Measurements from ENCODE around the gene TLE4. TPM values are rescaled to one million over a fixed set of nuclear protein-coding genes. Genes with fewer than 3 reads are reported as not detected.

Gene TLE4
- total and polyA plus RNA-seq, 2 donors (not counting 1 experiment from before 2014, with no cell fraction given), result 34.7 to 57.3 TPM

DNA sequence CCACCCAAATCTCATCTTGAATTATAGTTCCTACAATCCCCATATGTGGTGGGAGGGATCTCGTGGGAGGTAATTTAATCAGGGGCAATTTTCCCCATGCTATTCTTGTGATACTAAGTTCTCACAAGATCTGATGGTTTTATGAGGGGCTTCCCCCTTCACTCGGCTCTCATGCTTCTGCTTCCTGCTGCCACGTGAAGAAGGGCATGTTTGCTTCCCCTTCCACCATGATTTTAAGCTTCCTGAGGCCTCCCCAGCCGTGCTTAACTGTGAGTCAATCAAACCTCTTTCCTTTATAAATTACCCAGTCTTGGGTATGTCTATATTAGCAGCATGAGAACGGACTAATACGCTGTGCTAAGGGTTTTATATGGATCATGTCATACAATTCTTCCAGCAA is 72.3 kb downstream of the TLE4 start:
- ATAC-seq (ENCODE audit: low read depth) (no peak), DNase-seq (no peak)
- WGBS (ENCODE audit: insufficient coverage), result no CpG with 5 or more reads among the region's 6 CpGs
- intact Hi-C loops (cut with micrococcal nuclease), result no loop called here
- H3K27ac Mint-ChIP-seq, result no peak overlapping the region
- Histone ChIP-seq H3K4me1 (ENCODE audit: control insufficient read depth in 2 of 2, insufficient read depth in 2 of 2, low read length in 2 of 2) (no peaks in the 10 kb centered on the region), H3K27ac (ENCODE audit: low read length in 2 of 2) (no peak overlapping the region), H4K20me1 (ENCODE audit: control insufficient read depth, insufficient read depth, low read length, poor library complexity, severe bottlenecking) (peaks cover 7% of the 10 kb centered on the region), H3K4me2 (replicated peaks; ENCODE audit: low read depth, low read length, poor library complexity, severe bottlenecking) (no peak overlapping the region), H3K4me3 (ENCODE audit: control extremely low read depth in 1 of 5, extremely low read depth in 1 of 5, insufficient read depth in 1 of 5, low read depth in 2 of 5, low read length in 4 of 5) (no peak overlapping the region), H3K9me3 (ENCODE audit: control extremely low read depth in 1 of 3, control insufficient read depth in 2 of 3, insufficient read depth in 1 of 3, low read length in 2 of 3) (peaks cover 2 to 14% (median 10%) of the 10 kb centered on the region in 3 donors), H2AFZ (ENCODE audit: insufficient read depth, low read depth, low read length, poor library complexity, severe bottlenecking) (no peak overlapping the region), H3K9ac (ENCODE audit: low read length) (no peak overlapping the region), H3K36me3 (replicated peaks in 1 of 2; ENCODE audit: control extremely low read depth in 1 of 2, control insufficient read depth in 1 of 2, extremely low read depth in 1 of 2, insufficient read depth in 2 of 2, low read length in 1 of 2) (peaks cover 0 to 14% of the 10 kb centered on the region in 2 experiments), H3K27me3 (replicated peaks in 1 of 4; ENCODE audit: control extremely low read depth in 1 of 4, control insufficient read depth in 3 of 4, insufficient read depth in 4 of 4, low read length in 3 of 4) (no peaks in the 10 kb centered on the region), H3K79me2 (ENCODE audit: control insufficient read depth, insufficient read depth, low read length) (peaks cover 9% of the 10 kb centered on the region)
- POLR2A ChIA-PET, result no interaction called here
- CTCF ChIA-PET, result no interaction called here
- no peak for TF ChIP-seq EZH2 (IDR thresholded peaks at IDR 0.05; ENCODE audit: borderline replicate concordance, insufficient read depth, low read depth, low read length, poor library complexity, severe bottlenecking)
- TF ChIP-seq, protein P1, sequence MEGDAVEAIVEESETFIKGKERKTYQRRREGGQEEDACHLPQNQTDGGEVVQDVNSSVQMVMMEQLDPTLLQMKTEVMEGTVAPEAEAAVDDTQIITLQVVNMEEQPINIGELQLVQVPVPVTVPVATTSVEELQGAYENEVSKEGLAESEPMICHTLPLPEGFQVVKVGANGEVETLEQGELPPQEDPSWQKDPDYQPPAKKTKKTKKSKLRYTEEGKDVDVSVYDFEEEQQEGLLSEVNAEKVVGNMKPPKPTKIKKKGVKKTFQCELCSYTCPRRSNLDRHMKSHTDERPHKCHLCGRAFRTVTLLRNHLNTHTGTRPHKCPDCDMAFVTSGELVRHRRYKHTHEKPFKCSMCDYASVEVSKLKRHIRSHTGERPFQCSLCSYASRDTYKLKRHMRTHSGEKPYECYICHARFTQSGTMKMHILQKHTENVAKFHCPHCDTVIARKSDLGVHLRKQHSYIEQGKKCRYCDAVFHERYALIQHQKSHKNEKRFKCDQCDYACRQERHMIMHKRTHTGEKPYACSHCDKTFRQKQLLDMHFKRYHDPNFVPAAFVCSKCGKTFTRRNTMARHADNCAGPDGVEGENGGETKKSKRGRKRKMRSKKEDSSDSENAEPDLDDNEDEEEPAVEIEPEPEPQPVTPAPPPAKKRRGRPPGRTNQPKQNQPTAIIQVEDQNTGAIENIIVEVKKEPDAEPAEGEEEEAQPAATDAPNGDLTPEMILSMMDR (IDR thresholded peaks at IDR 0.05), result no peak
- H3K4me1 Mint-ChIP-seq, result peaks cover 5% of the 10 kb centered on the region
- H3K9me3 Mint-ChIP-seq (ENCODE audit: insufficient read depth), result peaks cover 10% of the 10 kb centered on the region
- no peak overlapping the region for H3K4me3 Mint-ChIP-seq
- H3K27me3 Mint-ChIP-seq, result no peaks in the 10 kb centered on the region

DNA sequence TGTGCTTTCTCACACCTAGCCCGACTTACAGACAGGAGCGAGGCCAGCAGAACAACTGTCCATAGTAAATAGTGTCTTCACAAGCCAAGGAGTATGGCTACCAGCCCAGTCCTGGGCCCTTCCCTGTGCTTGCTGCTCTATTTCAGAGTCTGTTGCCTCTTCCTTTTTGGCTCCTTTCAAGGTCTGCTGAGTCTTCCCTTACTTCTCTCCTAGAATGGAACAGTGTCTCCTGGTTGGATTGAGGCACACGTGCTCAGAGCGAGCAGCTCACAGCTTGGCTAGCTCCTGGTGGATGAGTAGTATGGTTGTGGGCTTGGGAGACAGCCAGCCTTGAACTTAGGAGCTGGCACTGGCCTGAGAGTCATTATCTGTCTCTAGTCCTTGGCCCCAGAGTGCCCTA is 72.8 kb downstream of the TLE4 start:
- ATAC-seq (ENCODE audit: low read depth) (no peak), DNase-seq (no peak)
- H3K9me3 Mint-ChIP-seq (ENCODE audit: insufficient read depth), result peaks cover 10% of the 10 kb centered on the region
- intact Hi-C loops (cut with micrococcal nuclease), result no loop called here
- POLR2A ChIA-PET, result no interaction called here
- H3K4me3 ChIP-seq (ENCODE audit: control extremely low read depth in 1 of 5, extremely low read depth in 1 of 5, insufficient read depth in 1 of 5, low read depth in 2 of 5, low read length in 4 of 5), result no peak overlapping the region
- H3K4me3 Mint-ChIP-seq, result no peak overlapping the region
- H3K36me3 ChIP-seq (replicated peaks in 1 of 2; ENCODE audit: control extremely low read depth in 1 of 2, control insufficient read depth in 1 of 2, extremely low read depth in 1 of 2, insufficient read depth in 2 of 2, low read length in 1 of 2), result peaks cover 0 to 14% of the 10 kb centered on the region in 2 experiments
- no peak overlapping the region for H3K9ac ChIP-seq (ENCODE audit: low read length)
- H3K4me2 ChIP-seq (replicated peaks; ENCODE audit: low read depth, low read length, poor library complexity, severe bottlenecking), result no peak overlapping the region
- H3K4me1 ChIP-seq (ENCODE audit: control insufficient read depth in 2 of 2, insufficient read depth in 2 of 2, low read length in 2 of 2), result no peaks in the 10 kb centered on the region
- TF ChIP-seq, protein P1 (IDR thresholded peaks at IDR 0.05), result no peak
- no peak for TF ChIP-seq EZH2 (IDR thresholded peaks at IDR 0.05; ENCODE audit: borderline replicate concordance, insufficient read depth, low read depth, low read length, poor library complexity, severe bottlenecking)
- H3K4me1 Mint-ChIP-seq, result peaks cover 5% of the 10 kb centered on the region
- no peaks in the 10 kb centered on the region for H3K27me3 ChIP-seq (replicated peaks in 1 of 4; ENCODE audit: control extremely low read depth in 1 of 4, control insufficient read depth in 3 of 4, insufficient read depth in 4 of 4, low read length in 3 of 4)
- no peak overlapping the region for H2AFZ ChIP-seq (ENCODE audit: insufficient read depth, low read depth, low read length, poor library complexity, severe bottlenecking)
- peaks cover 9% of the 10 kb centered on the region for H3K79me2 ChIP-seq (ENCODE audit: control insufficient read depth, insufficient read depth, low read length)
- peaks cover 7% of the 10 kb centered on the region for H4K20me1 ChIP-seq (ENCODE audit: control insufficient read depth, insufficient read depth, low read length, poor library complexity, severe bottlenecking)
- H3K27me3 Mint-ChIP-seq, result no peaks in the 10 kb centered on the region
- 100% methylated on average over 2 of the region's 4 CpGs for WGBS (ENCODE audit: insufficient coverage)
- CTCF ChIA-PET, result no interaction called here
- no peak overlapping the region for H3K27ac ChIP-seq (ENCODE audit: low read length in 2 of 2)
- H3K27ac Mint-ChIP-seq, result no peak overlapping the region
- peaks cover 2 to 14% (median 10%) of the 10 kb centered on the region in 3 donors for H3K9me3 ChIP-seq (ENCODE audit: control extremely low read depth in 1 of 3, control insufficient read depth in 2 of 3, insufficient read depth in 1 of 3, low read length in 2 of 3)

All from B cell (primary cell).